ENCODE data around the gene LLCFC1.
"Not testable (repeated sequence)": the region's sequence is repeated elsewhere in the genome, so short reads cannot be mapped to it uniquely, and the experiment has no call there.

Gene LLCFC1

GRCh38 chr7:142941541-142941940, 2.3 kb downstream of the LLCFC1 start:
- no peak for DNase-seq (ENCODE audit: low read depth in 2 of 2, low spot score in 1 of 2)

GRCh38 chr7:142942746-142943145, 3.5 kb downstream of the LLCFC1 start:
- DNase-seq (ENCODE audit: low read depth in 2 of 2, low spot score in 1 of 2) = no peak

- no peak for DNase-seq (ENCODE audit: low read depth in 2 of 2, low spot score in 1 of 2)
Measured at GRCh38 chr7:142943706-142944268, 4.5 kb downstream of the LLCFC1 start.

- DNase-seq (ENCODE audit: low read depth in 2 of 2, low spot score in 1 of 2) = no peak
Measured at GRCh38 chr7:142945001-142945400, 5.7 kb downstream of the LLCFC1 start.

GRCh38 chr7:142948603-142949002, 9.3 kb downstream of the LLCFC1 start:
- no peak for DNase-seq (ENCODE audit: low read depth in 2 of 2, low spot score in 1 of 2)

- no peak for DNase-seq (ENCODE audit: low read depth in 2 of 2, low spot score in 1 of 2)
Measured at GRCh38 chr7:142950235-142950634, 11.0 kb downstream of the LLCFC1 start.

- no peak for DNase-seq (ENCODE audit: low read depth in 2 of 2, low spot score in 1 of 2)
Measured at GRCh38 chr7:142954680-142955268, 15.5 kb downstream of the LLCFC1 start.

GRCh38 chr7:142956951-142957623, 17.8 kb downstream of the LLCFC1 start:
- DNase-seq (ENCODE audit: low read depth in 2 of 2, low spot score in 1 of 2) = no peak

GRCh38 chr7:142957723-142958122, 18.4 kb downstream of the LLCFC1 start:
- DNase-seq (ENCODE audit: low read depth in 2 of 2, low spot score in 1 of 2) = no peak

- no peak for DNase-seq (ENCODE audit: low read depth in 2 of 2, low spot score in 1 of 2)
Measured at GRCh38 chr7:142959202-142959601, 19.9 kb downstream of the LLCFC1 start.

- DNase-seq (ENCODE audit: low read depth in 2 of 2, low spot score in 1 of 2) = no peak
Measured at GRCh38 chr7:142960955-142961512, 21.8 kb downstream of the LLCFC1 start.

- DNase-seq (ENCODE audit: low read depth in 2 of 2, low spot score in 1 of 2) = no peak
Measured at GRCh38 chr7:142961595-142961972, 22.3 kb downstream of the LLCFC1 start.

GRCh38 chr7:142961973-142962926, 23.0 kb downstream of the LLCFC1 start, which contains the start of gene KEL:
KEL (minus strand) TSS chr7:142962363; CDS start chr7:142962206, 157 bp downstream.
- no peak for DNase-seq (ENCODE audit: low read depth in 2 of 2, low spot score in 1 of 2)

GRCh38 chr7:142962991-142963390, 23.7 kb downstream of the LLCFC1 start:
- DNase-seq (ENCODE audit: low read depth in 2 of 2, low spot score in 1 of 2) = no peak

- no peak for DNase-seq (ENCODE audit: low read depth in 2 of 2, low spot score in 1 of 2)
Measured at GRCh38 chr7:142963993-142964392, 24.7 kb downstream of the LLCFC1 start.

GRCh38 chr7:142964502-142965246, 25.4 kb downstream of the LLCFC1 start:
- no peak for DNase-seq (ENCODE audit: low read depth in 2 of 2, low spot score in 1 of 2)

GRCh38 chr7:142968229-142968628, 28.9 kb downstream of the LLCFC1 start:
- no peak for DNase-seq (ENCODE audit: low read depth in 2 of 2, low spot score in 1 of 2)

GRCh38 chr7:142969183-142969582, 29.9 kb downstream of the LLCFC1 start:
- no peak for DNase-seq (ENCODE audit: low read depth in 2 of 2, low spot score in 1 of 2)

- no peak for DNase-seq (ENCODE audit: low read depth in 2 of 2, low spot score in 1 of 2)
Measured at GRCh38 chr7:142974626-142975025, 35.3 kb downstream of the LLCFC1 start.

- DNase-seq (ENCODE audit: low read depth in 2 of 2, low spot score in 1 of 2) = not testable (repeated sequence)
Measured at GRCh38 chr7:142978402-142978801, 39.1 kb downstream of the LLCFC1 start.
